ENCODE data around the gene ZFTA.

ZFTA gene

DNA sequence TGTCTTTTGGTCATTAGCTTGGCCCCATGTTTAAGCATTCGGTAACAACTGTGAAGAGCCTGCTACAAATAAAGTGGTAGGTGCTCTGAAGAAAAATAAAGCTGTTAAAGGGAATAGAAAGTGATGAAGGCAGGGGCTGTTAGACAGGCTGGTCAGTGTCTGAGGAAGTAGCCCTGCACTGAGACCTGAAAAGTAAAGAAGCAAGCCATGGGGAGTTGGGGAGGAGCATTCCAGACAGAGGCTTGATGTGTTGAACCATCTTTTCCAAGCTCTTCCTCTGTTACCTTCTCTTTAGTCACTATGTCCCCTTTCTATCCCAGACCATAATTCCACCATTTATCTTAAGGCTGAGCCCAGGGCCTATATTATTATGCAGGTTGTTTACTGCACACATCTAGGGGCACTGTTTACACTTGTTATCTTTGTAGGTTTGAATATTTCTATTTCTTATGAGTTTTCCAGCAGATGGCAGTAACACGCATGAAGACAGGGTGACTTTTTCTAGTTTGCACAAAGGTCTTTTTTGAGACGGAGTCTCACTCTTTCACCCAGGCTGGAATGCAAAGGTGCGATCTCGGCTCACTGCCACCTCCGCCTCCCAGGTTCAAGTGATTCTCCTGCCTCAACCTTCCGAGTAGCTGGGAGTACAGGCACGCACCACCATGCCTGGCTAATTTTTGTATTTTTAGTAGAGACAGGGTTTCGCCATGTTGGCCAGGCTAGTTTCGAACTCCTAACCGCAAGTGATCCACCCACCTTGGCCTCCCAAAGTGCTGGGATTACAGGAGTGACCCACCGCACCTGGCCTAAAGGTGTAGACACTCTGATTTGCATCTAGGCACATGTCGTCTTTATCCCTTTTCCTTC is 23.0 kb downstream of the ZFTA start:
- no peak for DNase-seq

DNA sequence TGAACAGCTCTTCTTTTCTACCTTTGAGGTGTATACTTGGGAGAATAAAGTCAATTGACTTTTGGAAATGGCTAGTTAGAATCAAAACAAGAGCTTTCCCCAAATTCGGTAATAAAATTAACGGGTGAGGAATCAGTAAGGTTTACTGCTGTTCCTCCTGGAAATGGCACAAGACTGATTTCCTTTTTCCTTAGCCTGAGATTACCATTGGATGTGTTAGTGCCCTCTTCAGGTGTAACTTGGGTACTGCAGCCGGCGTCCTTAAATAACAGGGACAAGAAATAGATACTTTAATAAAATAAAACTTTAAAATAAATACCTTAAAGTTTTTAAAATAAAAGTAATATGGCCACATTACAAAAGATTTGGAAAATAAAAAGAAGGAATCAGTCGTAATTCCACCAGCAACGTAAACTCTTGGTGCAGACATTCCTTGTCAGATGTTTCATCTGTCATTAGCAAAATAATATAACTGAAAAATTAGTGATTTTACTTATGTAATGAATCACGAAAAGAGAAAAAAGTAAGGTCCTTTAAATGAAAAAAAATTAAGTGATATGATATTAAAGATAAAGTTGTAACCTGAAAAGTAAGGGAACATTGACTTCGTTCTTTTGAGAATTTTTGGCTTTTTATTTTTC is 29.7 kb downstream of the ZFTA start:
- peak; percentile 35 for DNase-seq

DNA sequence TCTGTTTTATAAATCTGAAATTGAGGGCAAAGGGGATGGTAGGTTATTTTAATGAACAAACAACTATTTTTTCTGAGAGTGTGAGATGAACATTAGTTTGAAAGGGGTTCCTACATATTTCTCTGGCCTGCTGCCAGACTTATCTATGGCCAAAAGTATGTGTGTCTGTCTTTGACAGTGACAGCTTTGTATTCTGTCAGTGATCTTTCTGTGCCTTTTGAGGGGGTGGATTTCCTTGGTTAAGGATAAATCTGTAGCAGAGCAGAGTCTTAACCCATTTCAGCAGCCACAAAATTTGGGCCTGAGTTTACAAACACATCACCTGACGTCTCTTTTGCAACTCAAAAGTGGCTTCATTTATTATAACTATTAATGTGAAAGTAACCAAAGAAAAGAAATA is 30.9 kb downstream of the ZFTA start:
- no peak for DNase-seq

DNA sequence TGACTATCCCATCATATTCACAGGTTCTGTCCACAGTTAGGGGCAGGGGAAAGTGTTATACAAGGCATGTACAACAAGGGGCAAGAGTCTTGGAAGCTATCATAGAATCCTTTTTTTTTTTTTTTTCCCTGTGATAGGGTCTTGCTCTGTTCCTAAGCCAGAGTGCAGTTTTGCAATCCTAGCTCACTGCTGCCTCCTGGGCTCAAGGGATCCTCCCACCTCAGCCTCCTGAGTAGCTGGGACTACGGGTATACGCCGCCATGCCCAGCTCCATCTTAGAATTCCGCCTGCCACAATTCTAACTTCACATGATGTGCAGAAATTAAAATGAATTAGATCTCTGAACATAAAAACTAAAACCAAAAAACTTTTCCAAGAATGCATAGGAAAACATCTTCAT is 31.7 kb downstream of the ZFTA start:
- no peak for DNase-seq

DNA sequence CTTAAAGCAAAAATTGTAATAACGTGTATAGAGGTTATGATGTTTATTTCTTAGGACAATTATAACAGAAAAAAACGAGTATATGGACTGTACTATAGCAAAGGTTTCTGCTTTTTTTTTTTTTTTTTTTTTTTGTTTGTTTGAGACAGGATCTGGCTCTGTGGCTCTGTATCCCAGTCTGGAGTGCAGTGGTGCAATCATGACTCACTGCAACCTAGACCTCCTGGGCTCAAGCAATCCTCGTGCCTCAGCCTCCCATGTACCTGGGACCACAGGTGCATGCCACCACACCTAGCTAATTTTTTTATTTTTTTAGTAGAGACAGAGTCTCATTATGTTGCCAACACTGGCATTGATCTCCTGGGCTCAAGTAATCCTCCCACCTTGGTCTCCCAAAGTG is 39.2 kb downstream of the ZFTA start:
- DNase-seq = no peak

DNA sequence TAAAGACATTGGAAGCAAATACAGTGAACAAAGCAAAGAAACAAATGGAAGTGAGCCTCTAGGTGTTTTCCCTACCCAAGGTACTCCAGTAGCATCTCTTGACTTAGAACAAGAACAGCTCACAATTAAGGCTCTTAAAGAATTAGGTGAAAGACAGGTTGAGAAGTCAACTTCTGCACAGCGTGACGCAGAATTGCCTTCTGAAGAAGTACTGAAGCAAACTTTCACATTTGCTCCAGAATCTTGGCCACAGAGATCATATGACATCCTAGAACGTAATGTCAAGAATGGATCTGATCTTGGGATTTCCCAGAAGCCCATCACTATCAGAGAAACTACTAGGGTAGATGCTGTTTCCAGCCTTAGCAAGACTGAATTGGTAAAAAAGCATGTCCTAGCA is 48.0 kb downstream of the ZFTA start:
- no peak for DNase-seq

DNA sequence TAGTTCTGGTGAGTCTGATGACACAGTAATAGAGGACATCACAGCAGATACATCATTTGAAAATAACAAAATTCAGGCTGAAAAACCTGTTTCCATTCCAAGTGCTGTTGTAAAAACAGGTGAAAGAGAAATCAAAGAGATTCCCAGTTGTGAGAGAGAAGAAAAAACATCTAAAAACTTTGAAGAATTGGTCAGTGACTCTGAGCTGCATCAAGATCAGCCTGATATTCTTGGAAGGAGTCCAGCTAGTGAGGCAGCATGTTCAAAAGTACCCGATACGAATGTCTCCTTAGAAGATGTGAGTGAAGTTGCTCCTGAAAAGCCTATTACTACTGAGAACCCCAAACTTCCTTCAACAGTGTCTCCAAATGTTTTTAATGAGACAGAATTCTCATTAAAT is 48.6 kb downstream of the ZFTA start:
- no peak for DNase-seq

DNA sequence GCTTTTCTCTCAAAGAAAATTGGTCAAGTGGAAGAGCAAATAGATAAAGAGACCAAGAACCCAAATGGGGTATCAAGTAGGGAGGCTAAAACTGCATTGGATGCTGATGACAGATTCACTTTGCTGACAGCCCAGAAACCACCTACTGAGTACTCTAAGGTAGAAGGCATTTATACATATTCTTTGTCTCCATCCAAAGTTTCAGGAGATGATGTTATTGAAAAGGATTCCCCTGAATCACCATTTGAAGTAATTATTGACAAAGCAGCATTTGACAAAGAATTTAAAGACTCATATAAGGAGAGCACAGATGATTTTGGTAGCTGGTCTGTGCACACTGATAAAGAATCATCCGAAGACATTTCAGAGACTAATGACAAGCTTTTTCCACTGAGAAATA is 49.6 kb downstream of the ZFTA start:
- no peak for DNase-seq
